IMR-90 (cell line): ENCODE results near the gene CPNE9. TPM values are rescaled to one million over a fixed set of nuclear protein-coding genes. Genes with fewer than 3 reads are reported as not detected.

Source experiments
- ATAC-seq: fragments of 200-7000 bp; cut with Tn5 transposase; 2 replicates; pipeline ENCODE4 v1.9.1; 2020; ENCODE audit warnings: low read depth, mild to moderate bottlenecking, moderate library complexity
- BruUV-seq: library from RNA; stranded (reverse); fragments of 400-500 nt; replicated peaks from 2 replicates; lab custom pipeline; 2021; lab: Mats Ljungman, UMichigan
- CTCF ChIA-PET: fragments of 300-600 bp; formaldehyde crosslinking; extraction: SDS; loops from one replicate; lab custom pipeline; 2021; ENCODE audit warnings: antibody characterized with exemption; lab: Yijun Ruan, JAX
- POLR2A ChIA-PET: fragments of 300-600 bp; sonication (Branson Sonifier 250); formaldehyde crosslinking; loops from one replicate; lab custom pipeline; 2022; ENCODE audit warnings: antibody characterized with exemption; ENCODE audit not compliant: unreplicated experiment; lab: Charles Lee
- DNase-seq: peaks from one replicate; pipeline ENCODE4 v3.0.0; 2013
- H2AFZ ChIP-seq: replicated peaks from 2 replicates; pipeline ENCODE3; 2013; ENCODE audit warnings: low read length, mild to moderate bottlenecking; ENCODE audit not compliant: poor library complexity
- H2AK5ac ChIP-seq: 2 replicates; pipeline ENCODE4 v1.6.1; 2013; ENCODE audit warnings: low read depth, low read length, inconsistent platforms
- H2AK9ac ChIP-seq: replicated peaks from 2 replicates; pipeline ENCODE3; 2013; ENCODE audit warnings: mild to moderate bottlenecking, low read depth, low read length, moderate library complexity; ENCODE audit not compliant: poor library complexity
- H2BK120ac ChIP-seq: 2 replicates; pipeline ENCODE4 v1.6.1; 2013; ENCODE audit warnings: low read depth, low read length, inconsistent platforms
- H2BK15ac ChIP-seq: 3 replicates; pipeline ENCODE4 v1.6.1; 2013; ENCODE audit warnings: low read depth, low read length, inconsistent platforms
- H2BK20ac ChIP-seq: 2 replicates; pipeline ENCODE4 v1.6.1; 2013; ENCODE audit warnings: low read depth, mild to moderate bottlenecking, inconsistent platforms, low read length, moderate library complexity
- H2BK5ac ChIP-seq: 2 replicates; pipeline ENCODE4 v1.6.1; 2013; ENCODE audit warnings: mild to moderate bottlenecking, low read depth, low read length, inconsistent platforms; ENCODE audit not compliant: poor library complexity, severe bottlenecking
- H3K14ac ChIP-seq: replicated peaks from 2 replicates; pipeline ENCODE4 v1.6.1; 2013; ENCODE audit warnings: low read depth, low read length, inconsistent platforms
- H3K18ac ChIP-seq: 2 replicates; pipeline ENCODE4 v1.6.1; 2013; ENCODE audit warnings: low read depth, low read length, control low read depth
- H3K23ac ChIP-seq: 2 replicates; pipeline ENCODE4 v1.6.1; 2013; ENCODE audit warnings: low read depth, low read length, inconsistent platforms
- H3K27ac ChIP-seq: 2 replicates; pipeline ENCODE4 v1.5.1; 2013; ENCODE audit warnings: mild to moderate bottlenecking, control low read depth, low read length; ENCODE audit not compliant: insufficient read depth
- H3K27me3 ChIP-seq: 2 replicates; pipeline ENCODE4 v1.6.1; 2013; ENCODE audit warnings: low read length; ENCODE audit not compliant: control insufficient read depth, insufficient read depth
- H3K36me3 ChIP-seq: 2 replicates; pipeline ENCODE4 v1.6.1; 2013; ENCODE audit warnings: low read length, mixed read lengths; ENCODE audit not compliant: control insufficient read depth, insufficient read depth
- H3K4ac ChIP-seq: 2 replicates; pipeline ENCODE4 v1.6.1; 2013; ENCODE audit warnings: low read depth, low read length, inconsistent platforms
- H3K4me1 ChIP-seq: 2 replicates; pipeline ENCODE4 v1.6.1; 2013; ENCODE audit warnings: low read length, mixed read lengths; ENCODE audit not compliant: control insufficient read depth, insufficient read depth
- H3K4me2 ChIP-seq: 2 replicates; pipeline ENCODE4 v1.6.1; 2013; ENCODE audit warnings: low read depth, mild to moderate bottlenecking, control low read depth, low read length, moderate library complexity
- H3K4me3 ChIP-seq: 2 replicates; pipeline ENCODE4 v1.5.1; 2013; ENCODE audit warnings: low read depth, mild to moderate bottlenecking, control low read depth, low read length, moderate library complexity; ENCODE audit not compliant: insufficient read depth
- H3K56ac ChIP-seq: 2 replicates; pipeline ENCODE4 v1.6.1; 2013; ENCODE audit warnings: low read length, inconsistent platforms; ENCODE audit not compliant: insufficient read depth; ENCODE audit errors: extremely low read depth
- H3K79me1 ChIP-seq, 2 experiments: 2 replicates each; pipeline ENCODE4 v1.6.1; 2013; ENCODE audit warnings: low read length in 2 of 2, inconsistent platforms in 1 of 2, low read depth in 1 of 2
- H3K9ac ChIP-seq: 2 replicates; pipeline ENCODE4 v1.6.1; 2013; ENCODE audit warnings: low read depth, low read length, control low read depth
- H3K9me1 ChIP-seq: 2 replicates; pipeline ENCODE4 v1.6.1; 2013; ENCODE audit warnings: low read length, inconsistent platforms; ENCODE audit not compliant: insufficient read depth
- H3K9me3 ChIP-seq: 2 replicates; pipeline ENCODE4 v1.6.1; 2013; ENCODE audit warnings: low read length; ENCODE audit not compliant: control insufficient read depth, insufficient read depth
- H4K20me1 ChIP-seq: 2 replicates; pipeline ENCODE4 v1.6.1; 2013; ENCODE audit warnings: low read length, inconsistent platforms; ENCODE audit not compliant: insufficient read depth
- H4K5ac ChIP-seq: 2 replicates; pipeline ENCODE4 v1.6.1; 2013; ENCODE audit warnings: mild to moderate bottlenecking, low read depth, low read length, control low read depth
- H4K8ac ChIP-seq, 2 experiments: 2 replicates each; pipeline ENCODE4 v1.6.1; 2013; ENCODE audit warnings: low read depth in 2 of 2, low read length in 2 of 2, control low read depth in 1 of 2, inconsistent platforms in 1 of 2
- H4K91ac ChIP-seq: 2 replicates; pipeline ENCODE4 v1.6.1; 2013; ENCODE audit warnings: low read depth, low read length, inconsistent platforms; ENCODE audit not compliant: insufficient read depth
- CEBPB ChIP-seq: IDR thresholded peaks from 2 replicates; pipeline ENCODE4 v1.6.1; 2012; ENCODE audit warnings: low read depth, low read length, improper control_type of control experiment
- FOS ChIP-seq: fragments of 150-350 bp; IDR thresholded peaks from 2 replicates; pipeline ENCODE4 v1.6.1; 2016; ENCODE audit warnings: low read depth, low read length
- MAFK ChIP-seq: IDR thresholded peaks from 2 replicates; pipeline ENCODE4 v1.6.1; 2012; ENCODE audit warnings: low read depth, low read length, improper control_type of control experiment
- NFE2L2 ChIP-seq: fragments of 150-350 bp; IDR thresholded peaks from 2 replicates; pipeline ENCODE4 v1.6.1; 2016; ENCODE audit warnings: low read depth, mild to moderate bottlenecking, low read length
- SMC3 ChIP-seq: fragments of 150-350 bp; IDR thresholded peaks from 2 replicates; pipeline ENCODE4 v1.6.1; 2016; ENCODE audit warnings: low read depth, mild to moderate bottlenecking, antibody characterized with exemption, low read length, moderate library complexity
- WGBS, 2 experiments: methylation state at CpG; one replicate each; pipeline versions ENCODE4 v1.1.5 to v1.1.7; 2013; ENCODE audit warnings: missing lambda C conversion rate in 2 of 2; ENCODE audit not compliant: insufficient read length in 1 of 2; ENCODE audit errors: extremely low coverage in 2 of 2; 5-methylcytosine and 5-hydroxymethylcytosine counted together
- dilution Hi-C: fragments of 300-500 bp; cut with HindIII; formaldehyde crosslinking; loops from one replicate; pipeline ENCODE4 v1.14.3; 2018; ENCODE audit warnings: low sequenced_read_pairs; ENCODE audit not compliant: unreplicated experiment
- in situ Hi-C: fragments of 300-500 bp; cut with MboI; formaldehyde crosslinking; loops from 3 replicates; pipeline ENCODE4 v1.14.3; 2019; ENCODE audit warnings: low sequenced_read_pairs, inconsistent platforms, mixed read lengths
- intact Hi-C: fragments of 100-400 bp; cut with micrococcal nuclease; formaldehyde crosslinking; loops from 2 replicates; pipeline ENCODE4 v1.10.0; 2022
- polyA plus RNA-seq, 3 experiments: library from polyadenylated mRNA; depleted of rRNA; stranded (reverse); fragments of >200 nt; gene quantifications; 2 replicates each; pipeline ENCODE4 v1.2.3, GENCODE V29; 2012; ENCODE audit warnings: low replicate concordance in 1 of 3
- total RNA-seq: library from RNA; depleted of rRNA; stranded (reverse); fragments of >200 nt; gene quantifications from 2 replicates; pipeline ENCODE4 v1.2.3, GENCODE V29; 2012

The CPNE9 gene
- total and polyA plus RNA-seq, 2 of the 4 experiments (the other 2 are of a cell fraction) = not detected

DNA sequence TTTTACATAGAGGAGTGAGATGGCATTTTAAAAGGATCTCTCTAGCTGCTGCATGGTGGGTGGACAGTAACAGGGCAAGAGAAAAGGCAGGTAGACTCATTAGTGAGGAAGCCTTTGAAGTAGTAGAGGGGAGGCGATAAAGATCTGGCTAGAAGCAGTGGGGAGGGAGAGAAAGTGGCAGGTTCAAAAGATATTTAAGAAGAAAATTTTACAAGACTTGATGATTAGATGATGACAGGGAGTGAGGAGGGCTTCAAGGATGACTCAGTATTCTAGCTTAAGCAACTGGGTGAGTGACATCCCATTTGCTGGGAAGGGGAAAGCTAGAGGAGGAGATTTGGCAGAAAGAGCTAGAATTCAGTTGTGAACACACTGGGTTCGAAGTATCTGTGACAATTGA is 24.1 kb downstream of the CPNE9 start:
- BruUV-seq = no TSS peak
- Histone ChIP-seq H2BK120ac (no peak overlapping the region), H3K56ac (no peak overlapping the region), H2BK20ac (no peak overlapping the region), H2BK15ac (no peak overlapping the region), H3K4me1 (peaks cover 3% of the 10 kb centered on the region; the same call in 1 of the 2 replicates), H4K5ac (no peak overlapping the region), H3K79me1 (peaks cover 0 to 5% of the 10 kb centered on the region in 2 experiments; a peak in 2 of 4 replicates), H3K4ac (no peak overlapping the region), H3K9me3 (no peaks in the 10 kb centered on the region), H3K9ac (no peak overlapping the region), H3K27ac (no peak overlapping the region), H3K4me2 (no peak overlapping the region), H2AK9ac (no peak overlapping the region), H2AK5ac (no peak overlapping the region), H4K8ac (no peak overlapping the region), H4K20me1 (peaks cover 8% of the 10 kb centered on the region), H3K14ac (no peak overlapping the region), H2BK5ac (no peak overlapping the region), H2AFZ (no peak overlapping the region), H4K91ac (no peak overlapping the region), H3K9me1 (peaks cover under 1% of the 10 kb centered on the region; the same call in 1 of the 2 replicates), H3K18ac (no peak overlapping the region), H3K27me3 (no peaks in the 10 kb centered on the region; the same call in 1 of the 2 replicates), H3K23ac (no peak overlapping the region), H3K36me3 (no peaks in the 10 kb centered on the region), H3K4me3 (no peak overlapping the region)
- ATAC-seq (no peak), DNase-seq (peak; percentile 47)
- 89% methylated on average over 1 of the region's 2 CpGs; no CpG with 5 or more reads in 1 of the 2 experiments for WGBS, 2 experiments
- no peak for TF ChIP-seq MAFK
- TF ChIP-seq CEBPB = peak; percentile 10; the same call in 1 of the 2 replicates
- no peak for TF ChIP-seq FOS
- no peak for TF ChIP-seq SMC3
- TF ChIP-seq NFE2L2 = no peak
- in situ Hi-C loops = no loop called here
- ChIA-PET CTCF (no interaction called here), POLR2A (no interaction called here)
- intact Hi-C loops = no loop called here
- dilution Hi-C loops = no loop called here
